B cell (primary cell): ENCODE results near the gene STAC3. TPM values are rescaled to one million over a fixed set of nuclear protein-coding genes. Genes with fewer than 3 reads are reported as not detected.

Source experiments
- ATAC-seq: fragments of 200-7000 bp; cut with Tn5 transposase; one replicate; pipeline ENCODE4 v1.10.0; 2021; ENCODE audit warnings: low read depth, mild to moderate bottlenecking, moderate number of reproducible peaks, moderate library complexity
- CTCF ChIA-PET: fragments of 350-600 bp; sonication (Branson Sonifier 250); formaldehyde crosslinking; loops from one replicate; lab custom pipeline; 2021; ENCODE audit warnings: antibody characterized with exemption, inconsistent platforms; lab: Charles Lee
- POLR2A ChIA-PET: fragments of 350-600 bp; sonication (Branson Sonifier 250); formaldehyde crosslinking; loops from one replicate; lab custom pipeline; 2021; ENCODE audit warnings: antibody characterized with exemption; lab: Charles Lee
- DNase-seq: peaks from one replicate; pipeline ENCODE4 v3.0.0; 2013
- H2AFZ ChIP-seq: 2 replicates; pipeline ENCODE4 v1.6.1; 2012; ENCODE audit warnings: mild to moderate bottlenecking, low read depth, low read length; ENCODE audit not compliant: insufficient read depth, poor library complexity, severe bottlenecking
- H3K27ac ChIP-seq, 2 donors: 1 replicate in 1 of 2; 2 replicates in 1 of 2; pipeline ENCODE4 v1.5.1; 2012 to 2013; ENCODE audit warnings: low read length in 2 of 2, mild to moderate bottlenecking in 2 of 2, moderate library complexity in 1 of 2
- H3K27me3 ChIP-seq, 4 experiments: fragments of 200-600 bp in 1 of 4; sonication (generic) in 1 of 4; replicated peaks in 1 of 4; 1 replicate in 2 of 4; 2 replicates in 2 of 4; pipeline versions ENCODE4 v1.6.1 to v1.7.0; 2013 to 2016; ENCODE audit warnings: low read length in 3 of 4, mild to moderate bottlenecking in 2 of 4, mixed read lengths in 1 of 4, moderate library complexity in 1 of 4; ENCODE audit not compliant: insufficient read depth in 4 of 4, control insufficient read depth in 3 of 4; ENCODE audit errors: control extremely low read depth in 1 of 4
- H3K36me3 ChIP-seq, 2 experiments: replicated peaks in 1 of 2; 1 replicate in 1 of 2; 2 replicates in 1 of 2; pipeline versions ENCODE4 v1.6.1 to v1.7.1; 2013; ENCODE audit warnings: low read length in 1 of 2; ENCODE audit not compliant: insufficient read depth in 2 of 2, control insufficient read depth in 1 of 2; ENCODE audit errors: control extremely low read depth in 1 of 2, extremely low read depth in 1 of 2
- H3K4me1 ChIP-seq, 2 donors: fragments of 200-600 bp in 1 of 2; sonication (generic) in 1 of 2; 1 replicate in 1 of 2; 2 replicates in 1 of 2; pipeline versions ENCODE4 v1.5.1 to v1.6.1; 2013 to 2017; ENCODE audit warnings: low read length in 2 of 2; ENCODE audit not compliant: control insufficient read depth in 2 of 2, insufficient read depth in 2 of 2
- H3K4me2 ChIP-seq: replicated peaks from 2 replicates; pipeline ENCODE3; 2012; ENCODE audit warnings: mild to moderate bottlenecking, low read depth, low read length; ENCODE audit not compliant: poor library complexity, severe bottlenecking
- H3K4me3 ChIP-seq, 5 experiments: fragments of 200-600 bp in 1 of 5; sonication (generic) in 1 of 5; 1 replicate in 3 of 5; 2 replicates in 2 of 5; pipeline versions ENCODE4 v1.5.1 to v1.7.0; 2011 to 2016; ENCODE audit warnings: low read length in 4 of 5, mild to moderate bottlenecking in 4 of 5, low read depth in 2 of 5, control low read depth in 1 of 5, moderate library complexity in 1 of 5; ENCODE audit not compliant: insufficient read depth in 1 of 5; ENCODE audit errors: control extremely low read depth in 1 of 5, extremely low read depth in 1 of 5
- H3K79me2 ChIP-seq: fragments of 200-600 bp; sonication (generic); one replicate; pipeline ENCODE4 v1.6.0; 2016; ENCODE audit warnings: low read length; ENCODE audit not compliant: control insufficient read depth, insufficient read depth
- H3K9ac ChIP-seq: fragments of 200-600 bp; sonication (generic); 2 replicates; pipeline ENCODE4 v1.6.1; 2017; ENCODE audit warnings: mild to moderate bottlenecking, low read length, moderate library complexity
- H3K9me3 ChIP-seq, 3 donors: one replicate each; pipeline versions ENCODE4 v1.6.1 to v1.7.1; 2013; ENCODE audit warnings: low read length in 2 of 3; ENCODE audit not compliant: control insufficient read depth in 2 of 3, insufficient read depth in 1 of 3; ENCODE audit errors: control extremely low read depth in 1 of 3
- H4K20me1 ChIP-seq: 2 replicates; pipeline ENCODE4 v1.6.0; 2012; ENCODE audit warnings: mild to moderate bottlenecking, low read length; ENCODE audit not compliant: insufficient read depth, control insufficient read depth, poor library complexity, severe bottlenecking
- H3K27ac Mint-ChIP-seq: one replicate; pipeline ENCODE4 v1.8.0; 2021; ENCODE audit warnings: mixed read lengths
- H3K27me3 Mint-ChIP-seq: one replicate; pipeline ENCODE4 v1.8.0; 2021; ENCODE audit warnings: mixed read lengths
- H3K4me1 Mint-ChIP-seq: one replicate; pipeline ENCODE4 v1.8.0; 2021; ENCODE audit warnings: mixed read lengths
- H3K4me3 Mint-ChIP-seq: one replicate; pipeline ENCODE4 v1.8.0; 2021; ENCODE audit warnings: mixed read lengths
- H3K9me3 Mint-ChIP-seq: one replicate; pipeline ENCODE4 v1.8.0; 2022; ENCODE audit warnings: mixed read lengths; ENCODE audit not compliant: insufficient read depth
- EZH2 ChIP-seq: IDR thresholded peaks from 2 replicates; pipeline ENCODE4 v1.6.1; 2012; ENCODE audit warnings: borderline replicate concordance, low read depth, mild to moderate bottlenecking, moderate library complexity, low read length; ENCODE audit not compliant: insufficient read depth, poor library complexity, severe bottlenecking
- whole genome bisulfite sequencing: methylation state at CpG from one replicate; pipeline ENCODE4 v1.1.5; 2013; ENCODE audit warnings: missing lambda C conversion rate; ENCODE audit not compliant: insufficient coverage; 5-methylcytosine and 5-hydroxymethylcytosine counted together
- intact Hi-C: fragments of 100-400 bp; cut with micrococcal nuclease; formaldehyde crosslinking; loops from one replicate; pipeline ENCODE4 v1.10.0; 2022
- polyA plus RNA-seq: library from polyadenylated mRNA; depleted of rRNA; stranded (reverse); fragments of >200 nt; gene quantifications from 2 replicates; pipeline ENCODE4 v1.2.3, GENCODE V29; 2012
- total RNA-seq, 2 donors: library from RNA; stranded (reverse); fragments of 120-200 nt in 1 of 2; gene quantifications; 1 replicate in 1 of 2; 2 replicates in 1 of 2; pipeline versions ENCODE4 v1.2.3 to v1.2.4, GENCODE V29; 2013 to 2022
- TF ChIP-seq, protein P1 (sequence below): fragments of 200-600 bp; IDR thresholded peaks from one replicate; pipeline ENCODE4 v1.8.0; 2022; ENCODE audit warnings: antibody characterized with exemption, mild to moderate bottlenecking

The STAC3 gene
- total and polyA plus RNA-seq, 2 donors (not counting 1 experiment from before 2014, with no cell fraction given), result 4.5 to 6.2 TPM

DNA sequence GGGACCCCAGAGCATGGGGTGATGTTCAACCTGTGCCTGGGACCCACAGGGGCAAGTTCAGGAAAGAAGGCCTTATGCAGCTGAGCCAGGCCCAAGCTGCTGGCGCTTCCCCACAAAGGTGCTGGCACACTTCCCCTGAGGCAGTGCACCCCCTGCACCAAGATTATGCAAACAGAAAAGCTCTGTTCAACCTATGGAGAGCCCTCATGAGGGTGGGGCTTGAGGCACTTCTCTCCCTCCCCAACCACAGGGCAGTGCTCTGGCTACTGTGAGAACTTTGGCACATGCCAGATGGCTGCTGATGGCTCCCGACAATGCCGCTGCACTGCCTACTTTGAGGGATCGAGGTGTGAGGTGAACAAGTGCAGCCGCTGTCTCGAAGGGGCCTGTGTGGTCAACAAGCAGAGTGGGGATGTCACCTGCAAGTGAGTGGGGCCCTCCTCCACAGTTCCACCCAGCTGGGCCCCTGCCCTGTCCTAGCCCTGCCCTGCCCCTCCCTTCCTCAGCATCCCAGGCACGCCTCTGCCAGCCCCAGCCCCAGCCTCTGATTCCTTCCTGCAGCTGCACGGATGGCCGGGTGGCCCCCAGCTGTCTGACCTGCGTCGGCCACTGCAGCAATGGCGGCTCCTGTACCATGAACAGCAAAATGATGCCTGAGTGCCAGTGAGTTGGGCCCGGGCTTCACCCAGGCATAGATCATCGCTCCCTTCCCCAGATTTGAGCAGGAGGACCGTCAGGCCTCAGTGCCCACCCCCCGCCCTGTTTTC is 39.9 kb downstream of the STAC3 start:
- H3K27ac ChIP-seq, result no peak overlapping the region
- H3K4me3 Mint-ChIP-seq, result no peak overlapping the region
- intact Hi-C loops, result no loop called here
- 94% methylated on average over 16 of the region's 16 CpGs for WGBS
- no peaks in the 10 kb centered on the region for H3K79me2 ChIP-seq
- DNase-seq (no peak), ATAC-seq (no peak)
- H3K27me3 ChIP-seq, result peaks cover 0 to 36% (median 11%) of the 10 kb centered on the region in 4 experiments
- no peak overlapping the region for H2AFZ ChIP-seq
- no peaks in the 10 kb centered on the region for H3K9me3 ChIP-seq
- no peaks in the 10 kb centered on the region for H4K20me1 ChIP-seq
- no peak overlapping the region for H3K4me3 ChIP-seq
- CTCF ChIA-PET, result interaction anchor here (1.0 kb wide), 1 partner anchor 33 kb away, joined by 3 read pairs; no protein-coding TSS in a partner anchor
- H3K4me1 Mint-ChIP-seq, result peaks cover 32% of the 10 kb centered on the region
- TF ChIP-seq EZH2, result no peak
- TF ChIP-seq, protein P1, sequence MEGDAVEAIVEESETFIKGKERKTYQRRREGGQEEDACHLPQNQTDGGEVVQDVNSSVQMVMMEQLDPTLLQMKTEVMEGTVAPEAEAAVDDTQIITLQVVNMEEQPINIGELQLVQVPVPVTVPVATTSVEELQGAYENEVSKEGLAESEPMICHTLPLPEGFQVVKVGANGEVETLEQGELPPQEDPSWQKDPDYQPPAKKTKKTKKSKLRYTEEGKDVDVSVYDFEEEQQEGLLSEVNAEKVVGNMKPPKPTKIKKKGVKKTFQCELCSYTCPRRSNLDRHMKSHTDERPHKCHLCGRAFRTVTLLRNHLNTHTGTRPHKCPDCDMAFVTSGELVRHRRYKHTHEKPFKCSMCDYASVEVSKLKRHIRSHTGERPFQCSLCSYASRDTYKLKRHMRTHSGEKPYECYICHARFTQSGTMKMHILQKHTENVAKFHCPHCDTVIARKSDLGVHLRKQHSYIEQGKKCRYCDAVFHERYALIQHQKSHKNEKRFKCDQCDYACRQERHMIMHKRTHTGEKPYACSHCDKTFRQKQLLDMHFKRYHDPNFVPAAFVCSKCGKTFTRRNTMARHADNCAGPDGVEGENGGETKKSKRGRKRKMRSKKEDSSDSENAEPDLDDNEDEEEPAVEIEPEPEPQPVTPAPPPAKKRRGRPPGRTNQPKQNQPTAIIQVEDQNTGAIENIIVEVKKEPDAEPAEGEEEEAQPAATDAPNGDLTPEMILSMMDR, result no peak
- H3K36me3 ChIP-seq, result no peaks in the 10 kb centered on the region
- H3K9me3 Mint-ChIP-seq, result no peaks in the 10 kb centered on the region
- peaks cover 14% of the 10 kb centered on the region for H3K27me3 Mint-ChIP-seq
- peaks cover 28 to 33% of the 10 kb centered on the region in 2 donors for H3K4me1 ChIP-seq
- POLR2A ChIA-PET, result no interaction called here
- no peak overlapping the region for H3K4me2 ChIP-seq
- no peak overlapping the region for H3K9ac ChIP-seq
- no peak overlapping the region for H3K27ac Mint-ChIP-seq

DNA sequence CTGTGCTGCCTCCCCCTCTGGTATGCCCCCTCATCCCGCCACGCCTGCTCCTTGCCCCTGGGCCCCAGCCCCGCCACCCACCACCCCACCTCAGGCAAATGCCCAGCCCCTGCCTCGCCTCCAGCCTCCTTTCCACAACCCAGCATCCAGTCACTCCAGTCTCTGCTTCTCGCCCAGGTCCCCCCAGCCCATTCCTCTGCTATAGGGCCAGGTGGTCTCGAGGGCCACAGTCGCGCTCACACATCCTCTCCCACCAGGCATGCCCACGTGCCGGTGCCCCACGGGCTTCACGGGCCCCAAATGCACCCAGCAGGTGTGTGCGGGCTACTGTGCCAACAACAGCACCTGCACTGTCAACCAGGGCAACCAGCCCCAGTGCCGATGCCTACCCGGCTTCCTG is 40.5 kb downstream of the STAC3 start:
- Mint-ChIP-seq H3K4me1 (peaks cover 26% of the 10 kb centered on the region), H3K4me3 (no peak overlapping the region), H3K27ac (no peak overlapping the region), H3K9me3 (no peaks in the 10 kb centered on the region), H3K27me3 (peaks cover 13% of the 10 kb centered on the region)
- 78% methylated on average over 13 of the region's 15 CpGs for WGBS
- CTCF ChIA-PET, result interaction anchor here (0.6 to 1.0 kb wide), 2 partner anchors 27 to 33 kb away, joined by 3 read pairs; no protein-coding TSS in a partner anchor
- DNase-seq (no peak), ATAC-seq (no peak)
- POLR2A ChIA-PET, result no interaction called here
- Histone ChIP-seq H3K9me3 (no peaks in the 10 kb centered on the region), H2AFZ (no peak overlapping the region), H3K27me3 (peaks cover 0 to 30% (median 8%) of the 10 kb centered on the region in 4 experiments), H3K27ac (no peak overlapping the region), H3K79me2 (no peaks in the 10 kb centered on the region), H3K36me3 (no peaks in the 10 kb centered on the region), H4K20me1 (no peaks in the 10 kb centered on the region), H3K4me3 (no peak overlapping the region), H3K4me2 (no peak overlapping the region), H3K9ac (no peak overlapping the region), H3K4me1 (peaks cover 22 to 27% of the 10 kb centered on the region in 2 donors)
- intact Hi-C loops, result no loop called here
- TF ChIP-seq EZH2, result no peak
- TF ChIP-seq, protein P1, result no peak
